ENCODE data around the gene LINGO1. TPM values are rescaled to one million over a fixed set of nuclear protein-coding genes. Genes with fewer than 3 reads are reported as not detected.

The LINGO1 gene
- total and polyA plus RNA-seq, 9 of the 15 experiments (the other 6 are each of a cell fraction or from before 2014, with no cell fraction given): 0.07 to 15.3 (median 2.1) TPM

DNA sequence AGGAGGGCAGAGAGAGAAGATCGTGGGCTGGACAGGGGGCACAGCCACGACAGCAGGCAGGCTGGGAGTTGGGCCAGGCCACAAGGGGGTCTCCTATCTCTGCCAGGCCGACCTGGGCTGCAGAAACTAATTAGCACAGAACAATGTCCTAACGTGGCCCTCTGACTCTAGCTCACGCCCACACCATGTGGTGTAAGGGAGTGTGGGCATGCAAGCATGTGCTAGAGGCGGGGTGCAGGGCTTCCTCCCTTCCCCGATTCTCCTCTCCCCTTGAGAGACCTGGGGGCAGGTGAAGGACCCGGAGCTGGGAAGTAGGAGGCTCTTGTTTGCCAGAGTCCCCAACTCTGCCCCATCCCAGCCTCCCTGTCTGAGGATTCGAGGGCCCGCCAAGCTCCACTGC is 65.5 kb downstream of the LINGO1 start:
- H3K4me2 ChIP-seq (ENCODE audit: insufficient read depth, low read length): no peak overlapping the region
- H3K9me3 ChIP-seq (replicated peaks; ENCODE audit: control insufficient read depth, insufficient read depth, low read depth, low read length): no peaks in the 10 kb centered on the region
- H3K27me3 ChIP-seq (ENCODE audit: control insufficient read depth in 2 of 2, insufficient read depth in 2 of 2, low read length in 2 of 2): peaks cover 11 to 19% of the 10 kb centered on the region in 2 experiments; a peak in 4 of 5 replicates
- ChIA-PET POLR2A (no interaction called here), CTCF (ENCODE audit: low intra/inter-chr PET ratio) (no interaction called here)
- H3K36me3 ChIP-seq (ENCODE audit: control insufficient read depth, insufficient read depth, low read length): no peaks in the 10 kb centered on the region
- BruUV-seq (replicated peaks): no TSS peak
- no peaks in the 10 kb centered on the region for H4K20me1 ChIP-seq (replicated peaks; ENCODE audit: control insufficient read depth, insufficient read depth, low read length)
- H2AFZ ChIP-seq (ENCODE audit: low read depth, low read length): no peak overlapping the region
- ATAC-seq (no peak), FAIRE-seq (no peak), DNase-seq (ENCODE audit: extremely low read depth in 1 of 4, low spot score in 3 of 4) (no peak)
- H3K79me2 ChIP-seq (ENCODE audit: control insufficient read depth, insufficient read depth, low read length): no peaks in the 10 kb centered on the region
- H3K27ac ChIP-seq (ENCODE audit: extremely low read depth, low read depth, low read length): no peak overlapping the region
- in situ Hi-C loops (cut with MboI): no loop called here
- H3K4me1 ChIP-seq (replicated peaks in 1 of 2; ENCODE audit: control insufficient read depth in 2 of 2, insufficient read depth in 2 of 2, low read length in 2 of 2): peaks cover 11 to 14% of the 10 kb centered on the region in 2 experiments
- intact Hi-C loops (cut with micrococcal nuclease): no loop called here
- 30% methylated on average over 10 of the region's 10 CpGs for WGBS (ENCODE audit: insufficient coverage, low coverage, missing lambda C conversion rate)
- H3K4me3 ChIP-seq: no peak overlapping the region
- TF ChIP-seq CHCHD3 (CRISPR knock-in tag; IDR thresholded peaks at IDR 0.05) (no peak), LEF1 (IDR thresholded peaks at IDR 0.05) (no peak), SMAD2 (IDR thresholded peaks at IDR 0.05; ENCODE audit: low read depth, low read length) (no peak), NFIX (CRISPR knock-in tag; IDR thresholded peaks at IDR 0.05; ENCODE audit: low read depth) (no peak), EWSR1 (IDR thresholded peaks at IDR 0.05; ENCODE audit: borderline replicate concordance, low read depth, partially characterized antibody) (no peak), SMARCB1 (IDR thresholded peaks at IDR 0.05; ENCODE audit: insufficient read length, low read depth) (no peak), SNRNP70 (optimal IDR thresholded peaks at IDR 0.05; ENCODE audit: low read depth, low read length) (no peak), FOXA1 (IDR thresholded peaks at IDR 0.05; ENCODE audit: borderline replicate concordance) (no peak), RBM22 (IDR thresholded peaks at IDR 0.05; ENCODE audit: low read depth, low read length, poor library complexity, severe bottlenecking) (no peak), ZNF239 (CRISPR knock-in tag; IDR thresholded peaks at IDR 0.05) (no peak), HDGF (IDR thresholded peaks at IDR 0.05) (no peak), NFRKB (IDR thresholded peaks at IDR 0.05; ENCODE audit: low read depth) (no peak)
- TF ChIP-seq, protein P1, sequence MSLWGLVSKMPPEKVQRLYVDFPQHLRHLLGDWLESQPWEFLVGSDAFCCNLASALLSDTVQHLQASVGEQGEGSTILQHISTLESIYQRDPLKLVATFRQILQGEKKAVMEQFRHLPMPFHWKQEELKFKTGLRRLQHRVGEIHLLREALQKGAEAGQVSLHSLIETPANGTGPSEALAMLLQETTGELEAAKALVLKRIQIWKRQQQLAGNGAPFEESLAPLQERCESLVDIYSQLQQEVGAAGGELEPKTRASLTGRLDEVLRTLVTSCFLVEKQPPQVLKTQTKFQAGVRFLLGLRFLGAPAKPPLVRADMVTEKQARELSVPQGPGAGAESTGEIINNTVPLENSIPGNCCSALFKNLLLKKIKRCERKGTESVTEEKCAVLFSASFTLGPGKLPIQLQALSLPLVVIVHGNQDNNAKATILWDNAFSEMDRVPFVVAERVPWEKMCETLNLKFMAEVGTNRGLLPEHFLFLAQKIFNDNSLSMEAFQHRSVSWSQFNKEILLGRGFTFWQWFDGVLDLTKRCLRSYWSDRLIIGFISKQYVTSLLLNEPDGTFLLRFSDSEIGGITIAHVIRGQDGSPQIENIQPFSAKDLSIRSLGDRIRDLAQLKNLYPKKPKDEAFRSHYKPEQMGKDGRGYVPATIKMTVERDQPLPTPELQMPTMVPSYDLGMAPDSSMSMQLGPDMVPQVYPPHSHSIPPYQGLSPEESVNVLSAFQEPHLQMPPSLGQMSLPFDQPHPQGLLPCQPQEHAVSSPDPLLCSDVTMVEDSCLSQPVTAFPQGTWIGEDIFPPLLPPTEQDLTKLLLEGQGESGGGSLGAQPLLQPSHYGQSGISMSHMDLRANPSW (CRISPR knock-in tag; IDR thresholded peaks at IDR 0.05): no peak
- TF ChIP-seq, protein P2, sequence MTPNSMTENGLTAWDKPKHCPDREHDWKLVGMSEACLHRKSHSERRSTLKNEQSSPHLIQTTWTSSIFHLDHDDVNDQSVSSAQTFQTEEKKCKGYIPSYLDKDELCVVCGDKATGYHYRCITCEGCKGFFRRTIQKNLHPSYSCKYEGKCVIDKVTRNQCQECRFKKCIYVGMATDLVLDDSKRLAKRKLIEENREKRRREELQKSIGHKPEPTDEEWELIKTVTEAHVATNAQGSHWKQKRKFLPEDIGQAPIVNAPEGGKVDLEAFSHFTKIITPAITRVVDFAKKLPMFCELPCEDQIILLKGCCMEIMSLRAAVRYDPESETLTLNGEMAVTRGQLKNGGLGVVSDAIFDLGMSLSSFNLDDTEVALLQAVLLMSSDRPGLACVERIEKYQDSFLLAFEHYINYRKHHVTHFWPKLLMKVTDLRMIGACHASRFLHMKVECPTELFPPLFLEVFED (CRISPR knock-in tag; conservative IDR thresholded peaks at IDR 0.05): no peak
- no peaks in the 10 kb centered on the region for H3K9me1 ChIP-seq (ENCODE audit: control insufficient read depth, insufficient read depth, low read length)
- peak overlapping the region in 1 of 2 experiments; percentile 33; a peak in 1 of 4 replicates for H3K9ac ChIP-seq (ENCODE audit: insufficient read depth in 1 of 2, low read depth in 2 of 2, low read length in 2 of 2)
